HUDEP-2 (cell line): Measurements from ENCODE around the gene CYP4F12.
A peak's percentile ranks its signal among the peaks of the same experiment; 100 is the strongest.

Experiments
- DNase-seq, 76 experiments: peaks; one replicate each; lab custom pipeline; 2025; ENCODE audit not compliant: unreplicated experiment in 76 of 76; lab: John Stamatoyannopoulos, UW

CYP4F12 gene

GRCh38 chr19:15701757-15702533 lies 29.1 kb downstream of the CYP4F12 start:
- no peak for DNase-seq

GRCh38 chr19:15702534-15702930 lies 29.6 kb downstream of the CYP4F12 start:
- peak in 56 of 76 experiments; percentile 6 to 70 (median 32) for DNase-seq

GRCh38 chr19:15714638-15715037 lies 41.8 kb downstream of the CYP4F12 start:
- no peak for DNase-seq

- no peak for DNase-seq
Measured at GRCh38 chr19:15715642-15716041, 42.8 kb downstream of the CYP4F12 start.

- peak in 1 of 76 experiments; percentile 9 for DNase-seq
Measured at GRCh38 chr19:15717809-15718208, 44.9 kb downstream of the CYP4F12 start.

GRCh38 chr19:15721268-15721667 lies 48.4 kb downstream of the CYP4F12 start:
- DNase-seq: no peak

- DNase-seq: no peak
Measured at GRCh38 chr19:15722956-15723355, 50.1 kb downstream of the CYP4F12 start.

- no peak for DNase-seq
Measured at GRCh38 chr19:15727724-15728123, 54.8 kb downstream of the CYP4F12 start, which contains the start of gene OR10H2. OR10H2 (plus strand) TSS chr19:15728024; CDS start chr19:15728044, 20 bp downstream.

GRCh38 chr19:15730538-15730937 lies 57.7 kb downstream of the CYP4F12 start:
- DNase-seq: no peak

GRCh38 chr19:15732388-15732787 lies 59.5 kb downstream of the CYP4F12 start:
- DNase-seq: no peak

- no peak for DNase-seq
Measured at GRCh38 chr19:15733895-15734294, 61.0 kb downstream of the CYP4F12 start.

- DNase-seq: no peak
Measured at GRCh38 chr19:15737722-15738121, 64.8 kb downstream of the CYP4F12 start, which contains the start of gene OR10H3. OR10H3 (plus strand) TSS chr19:15737985; CDS start chr19:15741393, 3,408 bp downstream.

- DNase-seq: no peak
Measured at GRCh38 chr19:15740785-15741184, 67.9 kb downstream of the CYP4F12 start.
